Measurements from ENCODE around the gene TPD52L2.
"Not testable (repeated sequence)": the region's sequence is repeated elsewhere in the genome, so short reads cannot be mapped to it uniquely, and the experiment has no call there.

DNA sequence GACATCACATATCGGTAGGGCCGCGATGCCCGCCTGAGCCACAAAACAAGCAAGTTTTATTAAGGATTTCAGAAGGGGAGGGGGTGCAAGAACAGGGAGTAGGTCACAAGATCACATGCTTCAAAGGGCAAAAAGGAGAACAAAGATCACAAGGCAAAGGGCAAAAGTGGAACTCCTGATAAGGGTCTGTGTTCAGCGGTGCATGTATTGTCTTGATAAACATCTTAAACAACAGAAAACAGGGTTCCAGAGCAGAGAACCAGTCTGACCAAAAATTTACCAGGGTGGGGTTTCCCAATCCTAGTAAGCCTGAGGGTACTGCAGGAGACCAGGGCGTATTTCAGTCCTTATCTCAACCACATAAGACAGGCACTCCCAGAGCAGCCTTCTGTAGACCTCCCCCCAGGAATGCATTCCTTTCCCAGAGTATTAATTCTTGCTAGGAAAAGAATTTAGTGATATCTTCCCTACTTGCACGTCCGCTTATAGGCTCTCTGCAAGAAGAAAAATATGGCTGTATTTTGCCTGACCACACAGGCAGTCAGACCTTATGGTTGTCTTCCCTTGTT is 51.4 kb downstream of the TPD52L2 start:
- TF ChIP-seq, protein P1, sequence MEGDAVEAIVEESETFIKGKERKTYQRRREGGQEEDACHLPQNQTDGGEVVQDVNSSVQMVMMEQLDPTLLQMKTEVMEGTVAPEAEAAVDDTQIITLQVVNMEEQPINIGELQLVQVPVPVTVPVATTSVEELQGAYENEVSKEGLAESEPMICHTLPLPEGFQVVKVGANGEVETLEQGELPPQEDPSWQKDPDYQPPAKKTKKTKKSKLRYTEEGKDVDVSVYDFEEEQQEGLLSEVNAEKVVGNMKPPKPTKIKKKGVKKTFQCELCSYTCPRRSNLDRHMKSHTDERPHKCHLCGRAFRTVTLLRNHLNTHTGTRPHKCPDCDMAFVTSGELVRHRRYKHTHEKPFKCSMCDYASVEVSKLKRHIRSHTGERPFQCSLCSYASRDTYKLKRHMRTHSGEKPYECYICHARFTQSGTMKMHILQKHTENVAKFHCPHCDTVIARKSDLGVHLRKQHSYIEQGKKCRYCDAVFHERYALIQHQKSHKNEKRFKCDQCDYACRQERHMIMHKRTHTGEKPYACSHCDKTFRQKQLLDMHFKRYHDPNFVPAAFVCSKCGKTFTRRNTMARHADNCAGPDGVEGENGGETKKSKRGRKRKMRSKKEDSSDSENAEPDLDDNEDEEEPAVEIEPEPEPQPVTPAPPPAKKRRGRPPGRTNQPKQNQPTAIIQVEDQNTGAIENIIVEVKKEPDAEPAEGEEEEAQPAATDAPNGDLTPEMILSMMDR (IDR thresholded peaks at IDR 0.05), result not testable (repeated sequence)
- TF ChIP-seq POLR2A (IDR thresholded peaks at IDR 0.05), result not testable (repeated sequence)

Measured in testis (tissue), 2 donors.